Parathyroid adenoma (tissue), 2 donors: Measurements from ENCODE around the gene POLR3K.
A peak's percentile ranks its signal among the peaks of the same experiment; 100 is the strongest.

Experiments used
- H2AFZ ChIP-seq: fragments of 300-600 bp; sonication (generic); one replicate; pipeline ENCODE4 v1.7.0; 2017; ENCODE audit warnings: antibody characterized with exemption, mild to moderate bottlenecking
- H3K27ac ChIP-seq: fragments of 300-600 bp; sonication (generic); one replicate; pipeline ENCODE4 v1.7.0; 2017
- H3K27me3 ChIP-seq: fragments of 300-600 bp; sonication (generic); one replicate; pipeline ENCODE4 v1.7.0; 2017; ENCODE audit warnings: low read length; ENCODE audit not compliant: control insufficient read depth, insufficient read depth
- H3K36me3 ChIP-seq: fragments of 300-600 bp; sonication (generic); one replicate; pipeline ENCODE4 v1.7.0; 2017; ENCODE audit warnings: low read length; ENCODE audit not compliant: control insufficient read depth, insufficient read depth
- H3K4me1 ChIP-seq: fragments of 300-600 bp; sonication (generic); one replicate; pipeline ENCODE4 v1.7.0; 2017; ENCODE audit warnings: control low read depth
- H3K4me2 ChIP-seq: fragments of 300-600 bp; sonication (generic); one replicate; pipeline ENCODE4 v1.7.0; 2017; ENCODE audit warnings: low read length
- H3K4me3 ChIP-seq: fragments of 300-600 bp; sonication (generic); one replicate; pipeline ENCODE4 v1.7.0; 2017; ENCODE audit warnings: low read depth, low read length
- H3K79me2 ChIP-seq: fragments of 300-600 bp; sonication (generic); one replicate; pipeline ENCODE4 v1.7.0; 2017; ENCODE audit warnings: control low read depth
- H3K9ac ChIP-seq: fragments of 300-600 bp; sonication (generic); one replicate; pipeline ENCODE4 v1.7.0; 2017; ENCODE audit warnings: mild to moderate bottlenecking
- H3K9me3 ChIP-seq: fragments of 300-600 bp; sonication (generic); one replicate; pipeline ENCODE4 v1.7.0; 2017; ENCODE audit warnings: low read length; ENCODE audit not compliant: control insufficient read depth
- TF ChIP-seq, protein P1 (sequence below): fragments of 300-600 bp; sonication (generic); IDR thresholded peaks from one replicate; pipeline ENCODE4 v1.7.0; 2017; ENCODE audit warnings: antibody characterized with exemption, mild to moderate bottlenecking
- donor health status: primary hyperparathyroidism.

POLR3K gene

DNA sequence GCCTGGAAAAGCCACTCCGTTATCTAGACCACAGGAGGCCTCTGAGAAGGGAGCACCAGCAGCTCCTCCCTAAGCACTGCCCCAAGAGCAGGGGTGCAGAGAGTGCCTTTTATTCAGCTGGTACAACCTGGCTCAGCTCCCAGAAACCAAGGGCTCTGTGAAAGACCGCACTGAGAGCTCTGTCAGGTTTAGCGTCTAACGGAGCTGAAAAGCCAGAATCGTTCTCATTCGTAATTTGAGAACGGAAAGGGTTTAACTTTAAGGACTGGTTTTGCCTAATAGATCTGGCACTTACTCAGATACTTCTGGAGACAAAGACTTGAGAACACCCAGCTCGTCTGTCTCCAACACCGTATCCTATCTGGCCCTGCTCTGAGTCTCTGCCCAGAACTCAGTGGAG, 38.1 kb upstream of the POLR3K start:
- TF ChIP-seq, protein P1, sequence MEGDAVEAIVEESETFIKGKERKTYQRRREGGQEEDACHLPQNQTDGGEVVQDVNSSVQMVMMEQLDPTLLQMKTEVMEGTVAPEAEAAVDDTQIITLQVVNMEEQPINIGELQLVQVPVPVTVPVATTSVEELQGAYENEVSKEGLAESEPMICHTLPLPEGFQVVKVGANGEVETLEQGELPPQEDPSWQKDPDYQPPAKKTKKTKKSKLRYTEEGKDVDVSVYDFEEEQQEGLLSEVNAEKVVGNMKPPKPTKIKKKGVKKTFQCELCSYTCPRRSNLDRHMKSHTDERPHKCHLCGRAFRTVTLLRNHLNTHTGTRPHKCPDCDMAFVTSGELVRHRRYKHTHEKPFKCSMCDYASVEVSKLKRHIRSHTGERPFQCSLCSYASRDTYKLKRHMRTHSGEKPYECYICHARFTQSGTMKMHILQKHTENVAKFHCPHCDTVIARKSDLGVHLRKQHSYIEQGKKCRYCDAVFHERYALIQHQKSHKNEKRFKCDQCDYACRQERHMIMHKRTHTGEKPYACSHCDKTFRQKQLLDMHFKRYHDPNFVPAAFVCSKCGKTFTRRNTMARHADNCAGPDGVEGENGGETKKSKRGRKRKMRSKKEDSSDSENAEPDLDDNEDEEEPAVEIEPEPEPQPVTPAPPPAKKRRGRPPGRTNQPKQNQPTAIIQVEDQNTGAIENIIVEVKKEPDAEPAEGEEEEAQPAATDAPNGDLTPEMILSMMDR: no peak
- Histone ChIP-seq H3K27ac (no peak overlapping the region), H3K4me2 (peak overlapping the region; percentile 22), H3K9ac (no peak overlapping the region), H2AFZ (no peak overlapping the region), H3K4me3 (no peak overlapping the region), H3K27me3 (no peaks in the 10 kb centered on the region), H3K36me3 (no peaks in the 10 kb centered on the region), H3K9me3 (no peaks in the 10 kb centered on the region), H3K79me2 (peaks cover 3% of the 10 kb centered on the region), H3K4me1 (no peaks in the 10 kb centered on the region)

DNA sequence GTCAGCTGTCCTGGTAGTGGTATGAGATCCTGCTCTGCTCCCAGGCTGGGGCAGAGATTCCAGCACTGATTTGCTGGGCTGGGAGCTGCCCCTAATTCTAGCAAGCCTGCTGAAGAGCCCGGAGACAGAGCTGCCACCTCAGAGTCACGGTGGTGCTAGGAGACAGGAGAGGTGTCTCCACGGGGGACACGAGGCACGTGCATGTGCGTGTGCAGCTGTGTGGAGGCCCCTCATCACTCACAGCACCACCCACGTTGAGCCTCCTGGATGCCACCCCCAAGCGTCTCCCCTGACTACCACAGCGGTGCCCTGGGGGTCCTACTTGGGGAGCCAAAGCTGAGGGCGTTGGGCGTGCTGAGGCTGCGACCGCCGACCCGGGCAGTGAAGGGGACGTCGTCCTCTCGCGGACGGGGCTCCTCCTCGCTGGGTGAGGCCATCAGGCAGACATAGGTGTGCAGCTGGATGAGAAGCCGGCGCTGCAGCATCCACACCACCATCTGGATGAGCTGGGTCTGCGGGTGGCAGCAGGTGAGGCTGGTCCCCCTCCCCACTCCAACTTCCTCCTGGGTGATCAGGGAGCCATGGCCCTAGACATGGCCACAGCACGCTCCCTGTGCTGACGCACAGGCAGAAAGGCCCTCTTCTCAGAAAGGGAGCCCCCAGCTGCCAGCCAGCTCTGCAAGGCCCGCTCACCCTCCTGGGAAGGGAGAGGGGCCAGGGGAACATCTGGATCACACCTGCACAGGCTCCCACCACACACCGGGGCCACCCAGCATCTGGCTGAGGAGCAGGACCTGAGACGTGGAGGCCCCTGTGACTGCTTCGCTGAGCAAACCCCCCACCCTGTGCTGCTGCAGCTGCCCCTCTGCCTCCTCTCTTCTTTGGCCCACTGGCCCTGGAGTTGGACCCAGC, 36.2 kb upstream of the POLR3K start:
- no peaks in the 10 kb centered on the region for H3K9me3 ChIP-seq
- H3K36me3 ChIP-seq: no peaks in the 10 kb centered on the region
- no peak overlapping the region for H3K4me3 ChIP-seq
- no peak overlapping the region for H3K9ac ChIP-seq
- H3K27me3 ChIP-seq: no peaks in the 10 kb centered on the region
- no peak overlapping the region for H2AFZ ChIP-seq
- no peak overlapping the region for H3K27ac ChIP-seq
- H3K4me2 ChIP-seq: no peak overlapping the region
- no peaks in the 10 kb centered on the region for H3K4me1 ChIP-seq
- no peaks in the 10 kb centered on the region for H3K79me2 ChIP-seq
- TF ChIP-seq, protein P1: no peak

DNA sequence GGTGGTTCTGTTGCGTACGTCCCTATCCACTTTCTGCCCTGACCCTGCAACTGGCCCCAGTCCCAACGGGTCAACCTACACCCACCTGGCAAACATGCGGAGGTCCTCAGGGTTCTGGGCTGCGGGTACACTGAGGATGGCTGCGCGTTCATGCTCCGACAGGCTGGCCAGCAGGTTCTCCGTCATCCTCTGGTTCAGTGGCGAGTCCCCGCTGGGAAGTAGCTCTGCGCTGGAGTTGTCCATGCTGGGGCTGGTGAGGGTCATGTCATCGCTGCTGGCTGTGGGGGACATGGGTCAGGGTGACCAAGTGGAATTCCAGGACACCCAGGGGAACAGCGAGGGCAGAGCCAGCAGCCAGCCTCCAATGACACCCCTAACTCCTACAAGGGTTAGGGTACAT, 35.2 kb upstream of the POLR3K start:
- TF ChIP-seq, protein P1: no peak

DNA sequence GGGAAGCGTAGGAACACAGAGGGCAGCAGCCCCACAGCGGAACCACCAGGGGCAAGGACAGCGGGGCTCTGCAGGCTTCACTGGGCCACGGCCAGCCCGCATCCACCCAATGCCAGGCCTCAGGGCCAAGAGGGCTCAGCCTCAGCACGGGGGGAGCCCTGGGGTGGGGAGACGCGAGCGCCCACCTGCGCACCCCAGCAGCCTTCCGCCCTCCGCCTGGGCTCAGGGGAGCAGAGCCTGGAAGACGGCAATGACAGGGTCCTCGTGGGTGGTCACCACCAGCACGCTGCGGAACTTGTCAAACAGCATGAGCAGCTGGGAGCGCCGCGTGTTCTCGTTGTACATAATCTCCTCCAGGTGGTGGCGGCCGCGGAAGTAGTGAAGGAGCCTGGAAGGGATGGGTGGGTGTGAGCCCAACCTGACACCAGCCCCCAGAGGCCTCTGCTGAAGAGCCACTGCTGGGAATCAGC, 33.1 kb upstream of the POLR3K start:
- H3K9ac ChIP-seq: no peak overlapping the region
- no peak overlapping the region for H3K4me2 ChIP-seq
- no peak overlapping the region for H2AFZ ChIP-seq
- H3K27ac ChIP-seq: no peak overlapping the region
- H3K79me2 ChIP-seq: no peaks in the 10 kb centered on the region
- H3K4me3 ChIP-seq: no peak overlapping the region
- peaks cover 2% of the 10 kb centered on the region for H3K4me1 ChIP-seq
- TF ChIP-seq, protein P1: no peak
- H3K36me3 ChIP-seq: no peaks in the 10 kb centered on the region
- H3K9me3 ChIP-seq: no peaks in the 10 kb centered on the region
- H3K27me3 ChIP-seq: no peaks in the 10 kb centered on the region

More for the DNA sequence above, 35.2 kb upstream of the POLR3K start:
- no peaks in the 10 kb centered on the region for H3K9me3 ChIP-seq
- H3K36me3 ChIP-seq: no peaks in the 10 kb centered on the region
- no peaks in the 10 kb centered on the region for H3K27me3 ChIP-seq
- H3K9ac ChIP-seq: no peak overlapping the region
- H3K4me1 ChIP-seq: peaks cover 2% of the 10 kb centered on the region
- no peak overlapping the region for H3K27ac ChIP-seq
- H3K79me2 ChIP-seq: no peaks in the 10 kb centered on the region
- H3K4me3 ChIP-seq: no peak overlapping the region
- no peak overlapping the region for H3K4me2 ChIP-seq
- H2AFZ ChIP-seq: no peak overlapping the region
